HL-60 (cell line): ENCODE data around the gene USP53.

Experiments used
- DNase-seq, 2 experiments: peaks; one replicate each; pipeline ENCODE4 v3.0.0-alpha.2; 2010 to 2020; ENCODE audit warnings: low read depth in 1 of 2, low spot score in 1 of 2
- H3K27ac ChIP-seq: fragments of 250-450 bp; sonication (Bioruptor Pico); replicated peaks from 2 replicates; pipeline ENCODE4 v1.5.1; 2020; ENCODE audit warnings: mild to moderate bottlenecking, moderate library complexity
- H3K27me3 ChIP-seq: fragments of 250-450 bp; sonication (Bioruptor Pico); 2 replicates; pipeline ENCODE4 v1.5.1; 2021; ENCODE audit warnings: mild to moderate bottlenecking, moderate library complexity; ENCODE audit not compliant: insufficient read depth, poor library complexity, severe bottlenecking
- H3K4me3 ChIP-seq: replicated peaks from 2 replicates; pipeline ENCODE4 v1.5.1; 2011; ENCODE audit warnings: mild to moderate bottlenecking, control low read depth, low read length; ENCODE audit not compliant: insufficient read depth
- CTCF ChIP-seq: IDR thresholded peaks from one replicate; pipeline ENCODE4 v1.5.1; 2011; ENCODE audit warnings: low read length, control low read depth, inconsistent platforms; ENCODE audit not compliant: insufficient read depth
- GABPA ChIP-seq: IDR thresholded peaks from 2 replicates; pipeline ENCODE4 v1.6.1; 2012; ENCODE audit warnings: low read depth
- POLR2AphosphoS5 ChIP-seq: IDR thresholded peaks from 2 replicates; pipeline ENCODE4 v1.6.1; 2012; ENCODE audit warnings: low read depth
- REST ChIP-seq: IDR thresholded peaks from 2 replicates; pipeline ENCODE4 v1.6.1; 2012; ENCODE audit warnings: low read depth; ENCODE audit not compliant: insufficient replicate concordance
- SPI1 ChIP-seq: IDR thresholded peaks from 2 replicates; pipeline ENCODE4 v1.6.1; 2012; ENCODE audit warnings: low read depth, mild to moderate bottlenecking, borderline replicate concordance

Gene USP53

GRCh38 chr4:119299260-119299671 is 86.8 kb downstream of the USP53 start:
- Histone ChIP-seq H3K27me3 (no peaks in the 10 kb centered on the region), H3K27ac (peak overlapping the region; percentile 74), H3K4me3 (peak overlapping the region; percentile 94)
- DNase-seq: peak in 1 of 2 experiments; percentile 10
- TF ChIP-seq CTCF (no peak), POLR2AphosphoS5 (no peak), GABPA (no peak), SPI1 (no peak), REST (no peak)

GRCh38 chr4:119299741-119300100 is 87.2 kb downstream of the USP53 start:
- Histone ChIP-seq H3K4me3 (peak overlapping the region; percentile 94), H3K27me3 (no peaks in the 10 kb centered on the region), H3K27ac (peak overlapping the region; percentile 74)
- DNase-seq: no peak
- TF ChIP-seq REST (no peak), POLR2AphosphoS5 (no peak), SPI1 (no peak), GABPA (no peak), CTCF (no peak)

GRCh38 chr4:119300101-119300978 is 87.8 kb downstream of the USP53 start:
- TF ChIP-seq GABPA: peak; percentile 95
- TF ChIP-seq REST: no peak
- TF ChIP-seq SPI1: no peak
- TF ChIP-seq POLR2AphosphoS5: peak; percentile 65
- TF ChIP-seq CTCF: no peak
- DNase-seq: peak; percentile 65 to 94
- Histone ChIP-seq H3K4me3 (peak overlapping the region; percentile 94), H3K27me3 (no peaks in the 10 kb centered on the region), H3K27ac (peak overlapping the region; percentile 74)
